ENCODE measurements around the gene RXFP4. TPM values are rescaled to one million over a fixed set of nuclear protein-coding genes. Genes with fewer than 3 reads are reported as not detected.

RXFP4 gene
- total and polyA plus RNA-seq, 2 of the 13 experiments (the other 11 are each of a cell fraction or from before 2014, with no cell fraction given), result 0.38 to 1.4 TPM

GRCh38 chr1:155940482-155940992, 901 bp upstream of the RXFP4 start (continued):
- peak; percentile 60; the same call in 1 of the 2 replicates for TF ChIP-seq AFF4 (CRISPR knock-in tag; IDR thresholded peaks at IDR 0.05)
- TF ChIP-seq POLR2AphosphoS5 (IDR thresholded peaks at IDR 0.05; ENCODE audit: low read depth, low read length), result peak; percentile 62
- TF ChIP-seq PATZ1 (CRISPR knock-in tag; IDR thresholded peaks at IDR 0.05), result peak; percentile 68
- TF ChIP-seq ARHGAP35 (CRISPR knock-in tag; IDR thresholded peaks at IDR 0.05; ENCODE audit: borderline replicate concordance), result 0 out of 2 replicates have a peak, but pooled peaks have one; percentile 14
- TF ChIP-seq ZNF160 (CRISPR knock-in tag; IDR thresholded peaks at IDR 0.05), result no peak
- 0 out of 2 replicates have a peak, but pooled peaks have one; percentile 62 for TF ChIP-seq CCDC6 (CRISPR knock-in tag; IDR thresholded peaks at IDR 0.05)
- no peak for TF ChIP-seq FOXK1 (CRISPR knock-in tag; IDR thresholded peaks at IDR 0.05; ENCODE audit: borderline replicate concordance, low read depth)
- 0 out of 2 replicates have a peak, but pooled peaks have one; percentile 41 for TF ChIP-seq THAP7 (CRISPR knock-in tag; IDR thresholded peaks at IDR 0.05)
- 0 out of 2 replicates have a peak, but pooled peaks have one; percentile 9 for TF ChIP-seq ZMYM4 (CRISPR knock-in tag; IDR thresholded peaks at IDR 0.05)
- 0 out of 2 replicates have a peak, but pooled peaks have one; percentile 28 for TF ChIP-seq SMYD3 (CRISPR knock-in tag; IDR thresholded peaks at IDR 0.05)
- no peak for TF ChIP-seq MBNL3 (CRISPR knock-in tag; conservative IDR thresholded peaks at IDR 0.05)
- 0 out of 2 replicates have a peak, but pooled peaks have one; percentile 38 for TF ChIP-seq ZSCAN9 (CRISPR knock-in tag; IDR thresholded peaks at IDR 0.05; ENCODE audit: borderline replicate concordance)
- 0 out of 2 replicates have a peak, but pooled peaks have one; percentile 53 for TF ChIP-seq TOPORS (CRISPR knock-in tag; IDR thresholded peaks at IDR 0.05)
- no peak for TF ChIP-seq TCF7 (IDR thresholded peaks at IDR 0.05; ENCODE audit: low read depth)
- no peak; the same call in 1 of the 2 replicates for TF ChIP-seq DMAP1 (CRISPR knock-in tag; IDR thresholded peaks at IDR 0.05)
- TF ChIP-seq ZEB1 (IDR thresholded peaks at IDR 0.05; ENCODE audit: insufficient replicate concordance, low read depth), result peak; percentile 35
- TF ChIP-seq HBP1 (CRISPR knock-in tag; IDR thresholded peaks at IDR 0.05; ENCODE audit: low read depth), result 0 out of 2 replicates have a peak, but pooled peaks have one; percentile 45
- TF ChIP-seq SOX13 (IDR thresholded peaks at IDR 0.05), result no peak
- TF ChIP-seq SOX13 (CRISPR knock-in tag; conservative IDR thresholded peaks at IDR 0.05 in 1 of 2, IDR thresholded peaks at IDR 0.05 in 1 of 2), result peak in 1 of 2 experiments; percentile 53; a peak in 1 of 4 replicates
- peak; percentile 58; the same call in 1 of the 2 replicates for TF ChIP-seq FOXA3 (CRISPR knock-in tag; IDR thresholded peaks at IDR 0.05)
- TF ChIP-seq ZC3H4 (CRISPR knock-in tag; IDR thresholded peaks at IDR 0.05; ENCODE audit: borderline replicate concordance), result peak; percentile 55; the same call in 1 of the 2 replicates
- TF ChIP-seq HMG20A (CRISPR knock-in tag; IDR thresholded peaks at IDR 0.05; ENCODE audit: borderline replicate concordance), result peak; percentile 35; the same call in 1 of the 2 replicates
- no peak for TF ChIP-seq FOXC1 (CRISPR knock-in tag; IDR thresholded peaks at IDR 0.05; ENCODE audit: borderline replicate concordance)

Data from HepG2 (cell line).